Esophagus squamous epithelium (tissue), 5 donors: ENCODE data around the gene TMEM207. TPM values are rescaled to one million over a fixed set of nuclear protein-coding genes. Genes with fewer than 3 reads are reported as not detected.

Source experiments
- DNase-seq: peaks from one replicate; lab custom pipeline; 2025; lab: John Stamatoyannopoulos, UW
- H3K27ac ChIP-seq, 4 donors: fragments of 200-600 bp; sonication (generic); one replicate each; pipeline ENCODE4 v1.5.1; 2016 to 2019; ENCODE audit warnings: mild to moderate bottlenecking in 1 of 4
- H3K27me3 ChIP-seq, 4 donors: fragments of 200-600 bp; sonication (generic); 1 replicate in 3 of 4; 2 replicates in 1 of 4; pipeline versions ENCODE4 v1.5.1 to v1.6.0; 2017 to 2021; ENCODE audit warnings: antibody characterized with exemption in 1 of 4
- H3K36me3 ChIP-seq, 3 donors: fragments of 200-600 bp; sonication (generic); one replicate each; pipeline ENCODE4 v1.5.1; 2016 to 2019
- H3K4me1 ChIP-seq, 3 donors: fragments of 200-600 bp; sonication (generic); one replicate each; pipeline ENCODE4 v1.5.1; 2017 to 2019
- H3K4me3 ChIP-seq, 4 donors: fragments of 200-600 bp; sonication (generic); 1 replicate in 3 of 4; 2 replicates in 1 of 4; pipeline ENCODE4 v1.5.1; 2016 to 2019; ENCODE audit warnings: mild to moderate bottlenecking in 2 of 4, moderate library complexity in 1 of 4
- H3K9me3 ChIP-seq, 3 donors: fragments of 200-600 bp; sonication (generic); one replicate each; pipeline ENCODE4 v1.5.1; 2016 to 2019
- CTCF ChIP-seq, 6 experiments: fragments of 450-650 bp in 4 of 6; fragments of 200-600 bp in 2 of 6; sonication (generic) in 2 of 6; IDR thresholded peaks; one replicate each; pipeline ENCODE4 v1.5.1; 2016 to 2019; ENCODE audit warnings: antibody characterized with exemption in 6 of 6, mild to moderate bottlenecking in 4 of 6, moderate library complexity in 4 of 6
- POLR2A ChIP-seq, 4 donors: fragments of 450-650 bp; IDR thresholded peaks; one replicate each; pipeline ENCODE4 v1.6.1; 2017; ENCODE audit warnings: antibody characterized with exemption in 4 of 4, mild to moderate bottlenecking in 4 of 4, moderate library complexity in 3 of 4
- WGBS, 2 donors: methylation state at CpG; one replicate each; pipeline ENCODE4 v1.1.5; 2018; 5-methylcytosine and 5-hydroxymethylcytosine counted together
- intact Hi-C: fragments of 100-400 bp; cut with DNase I; formaldehyde crosslinking; loops from one replicate; pipeline ENCODE4 v1.15.0; 2022
- total RNA-seq, 4 donors: library from RNA; depleted of rRNA; stranded (reverse); fragments of >200 nt; gene quantifications; one replicate each; pipeline ENCODE4 v1.1.0, GENCODE V29; 2016
- donor health status: DM: yes; HTN: yes; CAD: no.

Gene TMEM207
- total RNA-seq, 4 donors from 2014 or later = not detected

GRCh38 chr3:190414297-190414696 is 35.4 kb downstream of the TMEM207 start:
- DNase-seq = no peak
- no peaks in the 10 kb centered on the region for H3K4me1 ChIP-seq
- H3K27me3 ChIP-seq = no peaks in the 10 kb centered on the region
- no peaks in the 10 kb centered on the region for H3K36me3 ChIP-seq
- H3K4me3 ChIP-seq = no peak overlapping the region
- H3K9me3 ChIP-seq = no peaks in the 10 kb centered on the region
- TF ChIP-seq POLR2A (IDR thresholded peaks at IDR 0.05) (no peak), CTCF (IDR thresholded peaks at IDR 0.05) (no peak)
- 77 to 79% methylated on average over 1 of the region's 3 CpGs for WGBS, 2 donors
- intact Hi-C loops = no loop called here
- H3K27ac ChIP-seq = no peak overlapping the region

GRCh38 chr3:190404715-190405114 is 45.0 kb downstream of the TMEM207 start:
- no peaks in the 10 kb centered on the region for H3K27me3 ChIP-seq
- intact Hi-C loops = no loop called here
- no peak overlapping the region for H3K27ac ChIP-seq
- DNase-seq = no peak
- H3K9me3 ChIP-seq = no peaks in the 10 kb centered on the region
- 82 to 84% methylated on average over 8 of the region's 8 CpGs for WGBS, 2 donors
- no peak overlapping the region for H3K4me3 ChIP-seq
- no peaks in the 10 kb centered on the region for H3K36me3 ChIP-seq
- TF ChIP-seq POLR2A (IDR thresholded peaks at IDR 0.05) = no peak
- no peak for TF ChIP-seq CTCF (IDR thresholded peaks at IDR 0.05)
- no peaks in the 10 kb centered on the region for H3K4me1 ChIP-seq

GRCh38 chr3:190401963-190402362 is 47.7 kb downstream of the TMEM207 start:
- TF ChIP-seq POLR2A (IDR thresholded peaks at IDR 0.05) (no peak), CTCF (IDR thresholded peaks at IDR 0.05) (no peak)

DNA sequence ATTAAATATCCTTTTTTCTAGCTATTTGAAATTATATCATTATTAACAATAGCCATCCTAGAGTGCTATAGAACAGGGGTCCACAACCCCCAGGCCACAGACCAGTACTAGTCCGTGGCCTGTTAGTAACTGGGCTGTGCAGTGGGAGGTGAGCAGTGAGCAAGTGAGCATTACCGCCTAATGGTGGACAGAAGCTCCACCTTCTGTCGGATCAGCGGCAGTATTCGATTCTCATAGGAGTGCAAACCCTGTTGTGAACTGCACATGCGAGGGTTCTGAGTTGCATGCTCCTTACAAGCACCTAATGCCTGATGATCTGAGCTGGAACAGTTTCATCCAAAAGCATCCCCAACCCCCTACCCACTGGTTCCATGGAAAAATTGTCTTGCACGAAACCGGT is 50.0 kb downstream of the TMEM207 start:
- no peaks in the 10 kb centered on the region for H3K9me3 ChIP-seq
- H3K36me3 ChIP-seq = no peaks in the 10 kb centered on the region
- DNase-seq = no peak
- no peak overlapping the region for H3K4me3 ChIP-seq
- H3K27me3 ChIP-seq = no peaks in the 10 kb centered on the region
- TF ChIP-seq CTCF (IDR thresholded peaks at IDR 0.05) = no peak
- no peak for TF ChIP-seq POLR2A (IDR thresholded peaks at IDR 0.05)
- WGBS, 2 donors = 88 to 92% methylated on average over 8 of the region's 8 CpGs
- intact Hi-C loops = no loop called here
- H3K27ac ChIP-seq = no peak overlapping the region
- no peaks in the 10 kb centered on the region for H3K4me1 ChIP-seq

More at GRCh38 chr3:190401963-190402362, 47.7 kb downstream of the TMEM207 start:
- DNase-seq = no peak
- intact Hi-C loops = no loop called here
- 58 to 60% methylated on average over 4 of the region's 4 CpGs for WGBS, 2 donors
- Histone ChIP-seq H3K4me3 (no peak overlapping the region), H3K27ac (no peak overlapping the region), H3K4me1 (no peaks in the 10 kb centered on the region), H3K36me3 (no peaks in the 10 kb centered on the region), H3K27me3 (no peaks in the 10 kb centered on the region), H3K9me3 (no peaks in the 10 kb centered on the region)

- Histone ChIP-seq H3K27ac (no peak overlapping the region), H3K27me3 (no peaks in the 10 kb centered on the region), H3K4me3 (no peak overlapping the region), H3K4me1 (no peaks in the 10 kb centered on the region), H3K36me3 (no peaks in the 10 kb centered on the region), H3K9me3 (no peaks in the 10 kb centered on the region)
- TF ChIP-seq POLR2A (IDR thresholded peaks at IDR 0.05) = no peak
- TF ChIP-seq CTCF (IDR thresholded peaks at IDR 0.05) = no peak
- DNase-seq = no peak
- 76 to 88% methylated on average over 4 of the region's 4 CpGs for WGBS, 2 donors
- intact Hi-C loops = no loop called here
Measured at GRCh38 chr3:190397889-190398288, 51.8 kb downstream of the TMEM207 start.
